Measurements from ENCODE around the gene CGREF1. TPM values are rescaled to one million over a fixed set of nuclear protein-coding genes. Genes with fewer than 3 reads are reported as not detected.

CGREF1 gene
- total RNA-seq, 1 donor = under 0.01 TPM

DNA sequence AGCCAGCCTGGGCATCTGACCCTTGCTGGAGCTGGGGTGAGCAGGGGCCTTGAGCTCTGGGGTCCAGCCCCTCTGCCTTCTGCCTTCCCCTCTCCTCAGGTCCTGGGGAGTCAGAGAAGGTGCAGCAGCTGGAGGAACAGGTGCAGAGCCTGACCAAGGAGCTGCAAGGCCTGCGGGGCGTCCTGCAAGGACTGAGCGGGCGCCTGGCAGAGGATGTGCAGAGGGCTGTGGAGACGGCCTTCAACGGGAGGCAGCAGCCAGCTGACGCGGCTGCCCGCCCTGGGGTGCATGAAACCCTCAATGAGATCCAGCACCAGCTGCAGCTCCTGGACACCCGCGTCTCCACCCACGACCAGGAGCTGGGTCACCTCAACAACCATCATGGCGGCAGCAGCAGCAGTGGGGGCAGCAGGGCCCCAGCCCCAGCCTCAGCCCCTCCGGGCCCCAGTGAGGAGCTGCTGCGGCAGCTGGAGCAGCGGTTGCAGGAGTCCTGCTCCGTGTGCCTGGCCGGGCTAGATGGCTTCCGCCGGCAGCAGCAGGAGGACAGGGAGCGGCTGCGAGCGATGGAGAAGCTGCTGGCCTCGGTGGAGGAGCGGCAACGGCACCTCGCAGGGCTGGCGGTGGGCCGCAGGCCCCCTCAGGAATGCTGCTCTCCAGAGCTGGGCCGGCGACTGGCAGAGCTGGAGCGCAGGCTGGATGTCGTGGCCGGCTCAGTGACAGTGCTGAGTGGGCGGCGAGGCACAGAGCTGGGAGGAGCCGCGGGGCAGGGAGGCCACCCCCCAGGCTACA is 36.8 kb downstream of the CGREF1 start:
- DNase-seq (ENCODE audit: low read depth) = no peak
- no peak overlapping the region for H3K4me3 ChIP-seq (ENCODE audit: low read depth, low read length)
- TF ChIP-seq, protein P1, sequence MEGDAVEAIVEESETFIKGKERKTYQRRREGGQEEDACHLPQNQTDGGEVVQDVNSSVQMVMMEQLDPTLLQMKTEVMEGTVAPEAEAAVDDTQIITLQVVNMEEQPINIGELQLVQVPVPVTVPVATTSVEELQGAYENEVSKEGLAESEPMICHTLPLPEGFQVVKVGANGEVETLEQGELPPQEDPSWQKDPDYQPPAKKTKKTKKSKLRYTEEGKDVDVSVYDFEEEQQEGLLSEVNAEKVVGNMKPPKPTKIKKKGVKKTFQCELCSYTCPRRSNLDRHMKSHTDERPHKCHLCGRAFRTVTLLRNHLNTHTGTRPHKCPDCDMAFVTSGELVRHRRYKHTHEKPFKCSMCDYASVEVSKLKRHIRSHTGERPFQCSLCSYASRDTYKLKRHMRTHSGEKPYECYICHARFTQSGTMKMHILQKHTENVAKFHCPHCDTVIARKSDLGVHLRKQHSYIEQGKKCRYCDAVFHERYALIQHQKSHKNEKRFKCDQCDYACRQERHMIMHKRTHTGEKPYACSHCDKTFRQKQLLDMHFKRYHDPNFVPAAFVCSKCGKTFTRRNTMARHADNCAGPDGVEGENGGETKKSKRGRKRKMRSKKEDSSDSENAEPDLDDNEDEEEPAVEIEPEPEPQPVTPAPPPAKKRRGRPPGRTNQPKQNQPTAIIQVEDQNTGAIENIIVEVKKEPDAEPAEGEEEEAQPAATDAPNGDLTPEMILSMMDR (IDR thresholded peaks at IDR 0.05; ENCODE audit: insufficient read depth, low read depth, low read length) = no peak

DNA sequence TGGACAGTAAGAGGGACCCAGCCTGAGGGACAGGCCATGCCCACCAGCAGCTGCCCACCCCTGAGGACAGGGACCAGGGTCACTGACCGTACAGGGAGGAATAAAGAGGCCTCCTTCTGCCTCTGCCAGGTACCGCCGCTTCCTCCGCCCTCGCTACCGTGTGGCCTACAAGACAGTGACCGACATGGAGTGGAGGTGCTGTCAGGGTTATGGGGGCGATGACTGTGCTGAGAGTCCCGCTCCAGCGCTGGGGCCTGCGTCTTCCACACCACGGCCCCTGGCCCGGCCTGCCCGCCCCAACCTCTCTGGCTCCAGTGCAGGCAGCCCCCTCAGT is 38.4 kb downstream of the CGREF1 start:
- peak overlapping the region; percentile 94 for H3K4me3 ChIP-seq (ENCODE audit: low read depth, low read length)
- TF ChIP-seq, protein P1 (IDR thresholded peaks at IDR 0.05; ENCODE audit: insufficient read depth, low read depth, low read length) = no peak
- DNase-seq (ENCODE audit: low read depth) = no peak

- H3K4me3 ChIP-seq (ENCODE audit: low read depth, low read length) = peak overlapping the region; percentile 94
- DNase-seq (ENCODE audit: low read depth) = no peak
Measured at GRCh38 chr2:27080140-27080469, 38.8 kb downstream of the CGREF1 start.

GRCh38 chr2:27079233-27080139 is 39.4 kb downstream of the CGREF1 start:
- peak overlapping the region; percentile 94 for H3K4me3 ChIP-seq (ENCODE audit: low read depth, low read length)
- TF ChIP-seq, protein P1 (IDR thresholded peaks at IDR 0.05; ENCODE audit: insufficient read depth, low read depth, low read length) = no peak
- no peak for DNase-seq (ENCODE audit: low read depth)

More at GRCh38 chr2:27080140-27080469, 38.8 kb downstream of the CGREF1 start:
- TF ChIP-seq, protein P1 (IDR thresholded peaks at IDR 0.05; ENCODE audit: insufficient read depth, low read depth, low read length) = no peak

DNA sequence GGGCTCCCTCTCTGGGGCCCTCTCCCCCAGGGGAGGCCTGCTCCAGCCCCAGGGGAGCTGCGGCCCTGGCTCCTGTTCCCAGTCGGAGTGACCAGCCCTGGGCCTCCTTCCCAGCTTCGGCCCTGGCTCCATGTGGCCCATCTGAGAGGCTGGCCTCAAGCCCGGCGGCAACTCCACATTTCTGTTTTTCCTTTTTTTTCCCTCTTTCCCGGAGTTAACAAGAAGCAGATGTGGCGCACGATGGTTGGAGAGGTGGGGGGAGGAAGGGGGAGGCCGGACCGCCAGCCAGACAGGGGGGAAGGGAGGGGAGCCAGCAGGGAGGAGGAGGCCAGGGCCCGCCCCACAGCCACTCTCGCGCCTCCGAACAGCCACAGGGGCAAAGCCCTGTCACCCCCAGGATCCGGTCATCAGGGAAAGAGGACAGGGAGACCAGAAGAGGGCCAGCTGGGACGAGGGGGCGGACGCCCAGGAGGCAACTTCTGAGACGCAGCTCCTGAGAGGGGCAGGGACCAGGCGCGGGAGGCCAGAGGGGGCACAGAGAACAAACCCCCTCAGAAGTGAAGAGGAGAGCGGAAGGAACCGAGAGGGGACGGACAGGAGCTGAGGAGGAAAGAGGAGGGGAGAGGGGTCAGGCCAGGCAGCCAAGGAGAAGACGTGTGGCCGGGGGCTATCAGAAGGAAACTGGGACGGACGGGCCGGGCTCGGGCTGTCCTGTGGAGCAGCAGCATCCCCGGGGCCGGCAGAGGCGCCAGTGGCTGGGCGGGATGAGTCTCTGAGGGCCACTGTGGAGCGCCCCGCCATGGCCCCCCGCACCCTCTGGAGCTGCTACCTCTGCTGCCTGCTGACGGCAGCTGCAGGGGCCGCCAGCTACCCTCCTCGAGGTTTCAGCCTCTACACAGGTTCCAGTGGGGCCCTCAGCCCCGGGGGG is 40.4 kb downstream of the CGREF1 start, which contains the start of gene EMILIN1:
TSS of gene EMILIN1 (plus strand) at position 349 of the 928 bp plus-strand sequence. CDS start at position 800, 451 bp downstream.
- TF ChIP-seq, protein P1 (IDR thresholded peaks at IDR 0.05; ENCODE audit: insufficient read depth, low read depth, low read length) = peak; percentile 9
- H3K4me3 ChIP-seq (ENCODE audit: low read depth, low read length) = peak within 1 kb of the TSS; percentile 94
- peak; percentile 98 for DNase-seq (ENCODE audit: low read depth)

GRCh38 chr2:27077231-27077630 is 41.7 kb downstream of the CGREF1 start:
- TF ChIP-seq, protein P1 (IDR thresholded peaks at IDR 0.05; ENCODE audit: insufficient read depth, low read depth, low read length) = no peak
- no peak for DNase-seq (ENCODE audit: low read depth)
- no peak overlapping the region for H3K4me3 ChIP-seq (ENCODE audit: low read depth, low read length)

All from fibroblast of villous mesenchyme (primary cell).